Measurements from ENCODE around the gene TRAF3IP1.

Gene TRAF3IP1

GRCh38 chr2:238409341-238410199, 89.3 kb downstream of the TRAF3IP1 start:
- no peak for DNase-seq

DNA sequence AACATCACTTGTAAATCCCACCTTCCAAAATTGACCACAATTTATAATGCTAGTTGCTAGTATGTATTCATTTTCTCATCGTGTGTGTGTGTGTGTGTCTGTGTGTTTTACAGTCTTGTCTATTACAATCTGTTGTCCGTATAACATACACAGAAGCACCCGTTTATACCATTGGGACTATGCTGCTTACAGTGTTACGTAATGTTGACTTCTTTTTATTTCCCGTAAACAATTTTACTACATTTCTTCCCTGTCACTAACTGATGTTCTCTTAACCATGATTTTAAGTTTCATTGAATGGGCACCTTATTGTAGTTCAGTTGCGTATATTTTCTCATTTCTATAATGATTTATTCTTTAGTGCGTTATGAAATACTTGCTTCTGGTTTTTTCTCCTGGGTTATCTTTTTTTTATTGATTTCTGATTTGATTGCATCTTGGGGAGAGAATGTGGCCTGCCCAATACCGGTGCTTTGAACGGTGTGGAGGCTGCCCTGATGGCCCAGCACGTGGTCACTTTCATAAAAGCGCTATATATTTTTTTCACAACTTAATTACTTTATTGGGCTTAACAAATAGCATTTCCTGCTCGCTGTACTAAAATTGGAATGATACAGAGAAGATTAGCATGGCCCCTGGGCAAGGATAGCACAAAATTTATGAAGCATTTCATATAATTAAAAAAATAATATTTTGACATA, 91.9 kb downstream of the TRAF3IP1 start:
- no peak for DNase-seq

DNA sequence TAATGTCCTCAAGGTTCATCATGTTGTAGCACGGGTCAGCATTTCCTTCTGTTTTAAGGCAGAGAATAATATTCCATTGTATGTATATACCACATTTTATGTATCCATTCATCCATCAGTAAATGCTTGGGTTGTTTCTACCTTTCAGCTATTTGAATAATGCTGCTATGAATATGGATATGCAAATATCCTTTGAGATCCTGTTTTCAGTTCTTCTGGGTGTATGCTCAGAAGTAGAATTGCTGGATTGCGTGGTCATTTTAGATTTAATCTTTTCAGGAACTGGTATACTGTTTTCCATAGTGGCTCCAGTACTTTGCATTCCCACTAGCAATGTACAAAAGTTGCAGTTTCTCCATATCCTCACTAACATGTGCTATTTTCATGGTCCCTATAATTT, 93.0 kb downstream of the TRAF3IP1 start:
- DNase-seq = no peak

DNA sequence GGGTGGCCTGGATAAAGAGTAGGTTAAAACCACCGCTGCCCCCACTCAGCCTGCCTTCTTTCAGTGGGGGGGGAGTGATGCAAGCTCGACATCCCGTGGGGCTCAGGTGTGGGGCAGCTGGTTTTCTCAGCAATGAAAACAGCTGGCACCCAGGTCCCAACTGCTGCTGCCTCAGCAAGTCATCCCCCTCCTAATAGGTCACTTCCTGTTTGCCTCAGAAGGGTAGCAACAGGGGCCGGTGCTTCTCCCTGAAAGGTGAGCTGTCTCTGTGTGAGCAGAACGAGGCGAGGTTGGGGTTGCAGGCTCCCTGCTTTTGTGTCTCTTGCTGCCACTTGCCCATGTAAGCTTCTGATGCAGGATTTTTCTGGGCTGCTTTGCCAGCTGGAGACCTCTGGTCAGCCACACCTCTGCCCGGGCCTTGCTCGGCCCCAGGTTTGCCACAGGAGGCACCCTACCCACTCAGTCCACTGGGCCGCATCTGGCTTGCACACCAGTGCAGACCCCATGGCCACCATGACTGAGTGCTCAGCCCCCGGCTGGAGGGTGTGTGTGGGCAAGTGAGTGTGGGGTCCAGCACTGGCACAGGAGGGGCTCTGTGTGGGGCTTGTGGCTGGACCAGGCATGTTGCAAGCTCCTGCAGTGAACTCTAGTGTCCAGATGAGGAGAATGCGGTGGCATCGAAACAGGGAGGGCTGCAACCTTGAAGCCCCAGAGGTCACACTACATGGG, 94.9 kb downstream of the TRAF3IP1 start:
- no peak for DNase-seq

DNA sequence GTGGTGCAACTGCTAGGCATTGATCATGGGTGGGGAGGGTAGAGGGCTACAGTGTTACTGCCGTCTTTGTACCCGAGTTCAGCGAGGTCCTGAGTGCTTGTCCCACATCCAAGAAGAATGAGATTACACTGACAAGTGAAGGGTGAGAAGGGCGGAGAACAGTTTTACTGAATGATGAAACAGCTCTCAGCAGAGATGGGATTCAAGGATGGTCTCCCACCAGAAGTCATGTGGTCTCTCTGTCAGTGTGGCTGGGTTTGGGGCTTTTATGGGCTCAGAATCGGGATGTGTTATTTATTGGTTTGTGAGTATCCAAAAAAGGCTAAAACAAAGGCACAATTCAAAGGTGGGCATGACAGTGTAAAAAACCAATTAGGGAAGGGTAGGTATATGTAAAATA, 95.6 kb downstream of the TRAF3IP1 start:
- DNase-seq = no peak

- DNase-seq = no peak
Measured at GRCh38 chr2:238418196-238418998, 98.1 kb downstream of the TRAF3IP1 start.

- DNase-seq = no peak
Measured at GRCh38 chr2:238418999-238419546, 98.8 kb downstream of the TRAF3IP1 start.

- no peak for DNase-seq
Measured at GRCh38 chr2:238420442-238420841, 100.1 kb downstream of the TRAF3IP1 start.

- DNase-seq = no peak
Measured at GRCh38 chr2:238420878-238421694, 100.8 kb downstream of the TRAF3IP1 start.

DNA sequence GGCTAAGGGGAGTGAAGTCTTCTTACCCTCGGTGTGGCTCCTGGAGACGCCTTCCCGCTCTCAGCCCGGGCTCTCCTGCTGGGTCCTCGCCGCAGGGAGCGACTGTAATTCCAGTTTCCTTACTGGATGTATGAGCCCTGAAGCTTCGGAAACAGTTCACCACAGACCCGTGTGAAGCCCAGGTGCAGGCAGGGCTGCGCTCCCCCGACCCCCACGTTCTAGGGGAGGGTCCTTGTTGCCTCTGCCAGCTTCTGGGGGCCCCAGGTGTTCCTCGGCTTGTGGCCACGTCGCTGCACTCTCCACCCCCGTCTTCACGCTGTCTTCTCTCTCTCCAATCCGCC, 101.3 kb downstream of the TRAF3IP1 start:
- DNase-seq = no peak

- DNase-seq = no peak
Measured at GRCh38 chr2:238422285-238422684, 102.0 kb downstream of the TRAF3IP1 start.

GRCh38 chr2:238422940-238423339, 102.6 kb downstream of the TRAF3IP1 start:
- DNase-seq = no peak

DNA sequence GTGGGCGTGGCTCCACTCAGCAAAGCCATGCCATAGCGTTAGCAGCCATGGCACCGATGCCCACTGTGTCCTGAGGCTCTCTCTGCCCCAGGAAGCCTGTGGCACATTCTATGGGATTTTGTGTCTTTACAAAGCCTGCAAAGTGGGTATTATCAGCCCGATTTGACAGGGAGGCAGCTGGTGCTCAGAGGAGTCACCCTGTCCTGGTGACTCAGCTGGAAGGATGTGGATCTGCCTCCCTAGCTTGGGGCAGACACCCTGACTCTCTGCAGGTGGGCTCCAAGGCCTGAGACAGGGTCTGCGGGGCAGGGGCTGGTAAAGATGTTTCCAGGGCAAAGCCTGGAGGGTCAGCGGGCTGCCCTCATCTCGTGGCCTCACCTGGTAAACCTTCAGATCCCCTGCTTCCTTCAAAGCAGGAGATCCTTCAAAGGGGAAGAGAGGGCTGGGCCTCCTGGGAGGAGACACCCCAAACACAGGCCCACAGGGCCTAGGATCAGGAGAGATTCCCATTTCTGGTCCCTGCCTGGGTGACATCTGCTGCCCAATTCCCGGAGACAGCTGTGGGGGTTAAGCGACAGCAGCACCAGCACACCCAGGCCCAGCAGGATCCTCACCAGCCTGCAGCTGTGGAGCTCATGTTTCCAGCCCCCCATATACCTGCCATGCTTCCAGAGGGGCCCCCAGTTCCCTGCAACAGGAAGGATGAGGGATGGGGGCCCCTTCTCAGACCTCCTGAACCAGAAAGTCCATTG, 103.4 kb downstream of the TRAF3IP1 start:
- DNase-seq = no peak

GRCh38 chr2:238424313-238424700, 104.0 kb downstream of the TRAF3IP1 start:
- DNase-seq = no peak

DNA sequence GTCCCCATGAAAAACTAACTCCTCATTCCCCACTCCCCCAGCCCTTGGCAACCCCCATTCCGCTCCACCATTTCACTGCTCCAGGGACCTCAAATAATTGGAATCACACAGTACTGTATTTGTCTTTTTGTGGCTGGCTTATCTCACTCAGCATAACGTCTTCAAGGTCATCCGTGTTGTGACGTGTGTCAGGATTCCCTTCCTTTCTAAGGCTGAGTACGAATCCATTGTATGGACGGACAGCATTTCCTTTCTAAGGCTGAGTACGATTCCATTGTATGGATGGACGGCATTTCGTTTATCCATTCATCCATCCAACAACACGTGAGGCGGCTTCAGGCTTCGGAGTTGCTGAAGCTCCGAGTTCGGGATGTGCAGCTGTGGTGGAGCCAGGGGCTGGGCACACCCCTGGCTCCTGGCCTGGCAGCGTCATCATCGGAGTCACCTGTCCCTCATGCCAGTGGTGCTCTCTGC, 105.2 kb downstream of the TRAF3IP1 start:
- no peak for DNase-seq

- peak in 2 of 4 experiments; percentile 21 to 34 for DNase-seq
Measured at GRCh38 chr2:238425979-238426567, 105.8 kb downstream of the TRAF3IP1 start.

- DNase-seq = peak; percentile 75 to 89 (median 82)
Measured at GRCh38 chr2:238426568-238427434, 106.5 kb downstream of the TRAF3IP1 start, which contains the start of gene ASB1. TSS of gene ASB1 (plus strand) at chr2:238426927. CDS start at chr2:238427071, 144 bp downstream.

DNA sequence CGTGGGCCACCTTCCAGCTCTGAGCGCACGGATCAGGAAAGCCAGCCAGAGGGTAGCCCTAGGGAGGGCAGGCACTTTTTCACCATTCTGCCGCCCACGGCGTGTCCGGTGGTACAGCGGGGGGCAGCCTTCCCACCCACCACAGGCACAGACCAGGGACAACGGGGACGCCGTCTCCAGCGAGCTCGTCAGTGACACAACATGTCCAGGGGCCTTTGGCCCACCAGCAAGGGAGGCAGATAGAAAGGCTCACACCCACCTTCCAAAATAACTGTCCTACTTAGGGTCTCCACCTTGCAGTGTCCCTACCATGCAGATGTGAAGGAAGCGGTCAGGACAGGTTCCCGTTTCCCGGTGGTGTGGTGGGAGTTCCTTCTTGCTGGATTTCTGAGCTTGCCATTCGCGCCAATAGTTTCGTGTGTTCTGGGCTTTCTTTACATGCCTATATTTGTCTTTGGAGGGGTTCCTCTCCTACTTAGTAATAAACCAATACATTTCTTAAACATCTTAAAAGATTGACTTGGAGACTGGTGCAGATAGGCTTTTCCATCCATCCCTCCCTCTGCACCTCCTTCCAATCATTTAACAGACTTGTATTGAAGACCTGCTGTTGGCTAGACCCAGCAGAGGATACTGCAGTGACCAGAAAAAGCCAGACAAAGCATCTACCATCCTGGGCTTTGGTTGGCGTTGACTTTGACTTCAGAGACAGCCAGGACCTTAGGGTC, 107.3 kb downstream of the TRAF3IP1 start:
- peak; percentile 27 to 69 (median 35) for DNase-seq

Data from suppressor macrophage (primary cell).